ENCODE data around the gene FKBP15.

- TF ChIP-seq CTCF (IDR thresholded peaks at IDR 0.05) (no peak), POLR2A (IDR thresholded peaks at IDR 0.05) (no peak)
Observed at GRCh38 chr9:113192455-113192854, 28.6 kb downstream of the FKBP15 start.
